Upper lobe of right lung (tissue), 1 donor: ENCODE measurements around the gene PACS2. TPM values are rescaled to one million over a fixed set of nuclear protein-coding genes. Genes with fewer than 3 reads are reported as not detected.

Source experiments
- ATAC-seq: fragments of 200-7000 bp; cut with Tn5 transposase; one replicate; pipeline ENCODE4 v1.9.1; 2020; ENCODE audit warnings: mild to moderate bottlenecking, moderate library complexity
- DNase-seq: peaks from one replicate; pipeline ENCODE4 v3.0.0-alpha.2; 2020
- H3K27ac ChIP-seq: fragments of 200-600 bp; one replicate; pipeline ENCODE4 v1.8.0; 2022
- H3K27me3 ChIP-seq: fragments of 200-600 bp; one replicate; pipeline ENCODE4 v1.8.0; 2022; ENCODE audit warnings: mild to moderate bottlenecking
- H3K36me3 ChIP-seq: fragments of 200-600 bp; one replicate; pipeline ENCODE4 v1.8.0; 2022
- H3K4me1 ChIP-seq: fragments of 200-600 bp; one replicate; pipeline ENCODE4 v1.8.0; 2022
- H3K4me3 ChIP-seq: fragments of 200-600 bp; one replicate; pipeline ENCODE4 v1.8.0; 2022; ENCODE audit warnings: mild to moderate bottlenecking
- H3K9me3 ChIP-seq: fragments of 200-600 bp; one replicate; pipeline ENCODE4 v1.8.0; 2022
- intact Hi-C: fragments of 100-400 bp; cut with DNase I; formaldehyde crosslinking; loops from one replicate; pipeline ENCODE4 v1.11.0; 2022
- long read RNA-seq: library from polyadenylated mRNA; unstranded; transcript quantifications from one replicate; pipeline ENCODE4 v2.0.0, GENCODE V29; 2021
- total RNA-seq: library from RNA; stranded (reverse); fragmentation: NEBNext Ultra II Directional; extraction: Animal tissue kit (Norgen Biotek cat#: 25700); gene quantifications from one replicate; pipeline ENCODE4 v1.2.1, GENCODE V29; 2021
- TF ChIP-seq, protein P1 (sequence below): fragments of 200-600 bp; IDR thresholded peaks from one replicate; pipeline ENCODE4 v1.8.0; 2022; ENCODE audit warnings: antibody characterized with exemption
- donor health status: DM: no; HTN: yes; CAD: no; lungs with severe emphysema.

Gene PACS2
- total RNA-seq = 86.6 TPM
- long read RNA-seq, transcript PACS2-201 (24 exons, 3,708 nt) = major isoform, 89 of 218 reads
- long read RNA-seq, transcript PACS2-212 (9 exons, 1,876 nt) = minor isoform, 5 of 218 reads
- long read RNA-seq, partial matches to known transcripts = 62 of 218 reads
- long read RNA-seq, other reads (novel, unspliced or antisense) = 61 of 218 reads

GRCh38 chr14:105314287-105315200 lies at the start of gene PACS2:
PACS2 (plus strand) TSS chr14:105314748; CDS start chr14:105314919, 171 bp downstream.
- Histone ChIP-seq H3K4me3 (peak within 1 kb of the TSS; percentile 73), H3K9me3 (no peaks in the 10 kb centered on the region), H3K27ac (peak within 1 kb of the TSS; percentile 90), H3K27me3 (no peaks in the 10 kb centered on the region), H3K4me1 (peaks cover 30% of the 10 kb centered on the region), H3K36me3 (no peaks in the 10 kb centered on the region)
- ATAC-seq (peak; percentile 91), DNase-seq (peak; percentile 87)
- intact Hi-C loops = no loop called here
- TF ChIP-seq, protein P1, sequence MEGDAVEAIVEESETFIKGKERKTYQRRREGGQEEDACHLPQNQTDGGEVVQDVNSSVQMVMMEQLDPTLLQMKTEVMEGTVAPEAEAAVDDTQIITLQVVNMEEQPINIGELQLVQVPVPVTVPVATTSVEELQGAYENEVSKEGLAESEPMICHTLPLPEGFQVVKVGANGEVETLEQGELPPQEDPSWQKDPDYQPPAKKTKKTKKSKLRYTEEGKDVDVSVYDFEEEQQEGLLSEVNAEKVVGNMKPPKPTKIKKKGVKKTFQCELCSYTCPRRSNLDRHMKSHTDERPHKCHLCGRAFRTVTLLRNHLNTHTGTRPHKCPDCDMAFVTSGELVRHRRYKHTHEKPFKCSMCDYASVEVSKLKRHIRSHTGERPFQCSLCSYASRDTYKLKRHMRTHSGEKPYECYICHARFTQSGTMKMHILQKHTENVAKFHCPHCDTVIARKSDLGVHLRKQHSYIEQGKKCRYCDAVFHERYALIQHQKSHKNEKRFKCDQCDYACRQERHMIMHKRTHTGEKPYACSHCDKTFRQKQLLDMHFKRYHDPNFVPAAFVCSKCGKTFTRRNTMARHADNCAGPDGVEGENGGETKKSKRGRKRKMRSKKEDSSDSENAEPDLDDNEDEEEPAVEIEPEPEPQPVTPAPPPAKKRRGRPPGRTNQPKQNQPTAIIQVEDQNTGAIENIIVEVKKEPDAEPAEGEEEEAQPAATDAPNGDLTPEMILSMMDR = no peak

DNA sequence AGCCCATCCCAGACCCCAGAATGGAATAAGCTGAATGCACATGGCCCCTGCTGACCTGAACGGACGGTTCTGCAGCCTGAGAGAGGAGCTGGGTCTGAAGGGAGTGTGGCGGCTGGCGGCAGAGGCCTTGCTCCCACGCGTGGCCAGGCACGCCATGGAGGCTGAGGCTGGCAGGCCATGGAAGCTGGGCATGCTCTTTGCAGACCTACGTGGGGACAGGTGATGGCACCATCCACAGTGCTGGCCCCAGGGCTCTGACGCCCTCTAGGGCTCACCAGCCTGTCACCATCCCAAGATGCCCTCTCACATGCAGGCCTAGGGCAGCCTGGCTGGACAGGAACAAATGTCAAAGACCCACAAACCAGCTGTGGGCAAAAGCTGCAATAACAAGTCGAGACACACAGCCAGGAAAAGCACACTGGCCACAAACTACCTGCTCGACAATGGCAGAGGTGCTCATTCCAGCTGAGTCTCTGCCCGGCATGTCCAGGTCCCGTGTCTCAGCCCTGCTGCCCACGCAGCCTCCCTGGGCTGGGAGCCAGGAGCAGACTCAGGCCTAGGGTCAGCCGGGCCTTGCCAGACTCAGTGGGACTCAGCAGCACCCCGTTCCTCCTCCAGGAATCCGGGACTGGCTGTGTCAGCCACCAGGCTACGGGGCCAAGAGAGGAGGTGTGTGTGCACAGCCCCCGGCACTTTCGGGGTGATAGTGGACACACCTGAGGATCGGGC lies 46.6 kb upstream of the PACS2 start:
- Histone ChIP-seq H3K27ac (no peak overlapping the region), H3K36me3 (peaks cover 8% of the 10 kb centered on the region), H3K9me3 (no peaks in the 10 kb centered on the region), H3K4me3 (no peak overlapping the region), H3K4me1 (peaks cover under 1% of the 10 kb centered on the region), H3K27me3 (no peaks in the 10 kb centered on the region)
- TF ChIP-seq, protein P1 = no peak
- intact Hi-C loops = no loop called here
- ATAC-seq (no peak), DNase-seq (no peak)

GRCh38 chr14:105268736-105269354 lies 45.7 kb upstream of the PACS2 start:
- Histone ChIP-seq H3K36me3 (peaks cover 2% of the 10 kb centered on the region), H3K4me3 (no peak overlapping the region), H3K9me3 (no peaks in the 10 kb centered on the region), H3K27me3 (no peaks in the 10 kb centered on the region), H3K27ac (no peak overlapping the region), H3K4me1 (peaks cover 3% of the 10 kb centered on the region)
- intact Hi-C loops = no loop called here
- DNase-seq (no peak), ATAC-seq (no peak)
- TF ChIP-seq, protein P1 = no peak

DNA sequence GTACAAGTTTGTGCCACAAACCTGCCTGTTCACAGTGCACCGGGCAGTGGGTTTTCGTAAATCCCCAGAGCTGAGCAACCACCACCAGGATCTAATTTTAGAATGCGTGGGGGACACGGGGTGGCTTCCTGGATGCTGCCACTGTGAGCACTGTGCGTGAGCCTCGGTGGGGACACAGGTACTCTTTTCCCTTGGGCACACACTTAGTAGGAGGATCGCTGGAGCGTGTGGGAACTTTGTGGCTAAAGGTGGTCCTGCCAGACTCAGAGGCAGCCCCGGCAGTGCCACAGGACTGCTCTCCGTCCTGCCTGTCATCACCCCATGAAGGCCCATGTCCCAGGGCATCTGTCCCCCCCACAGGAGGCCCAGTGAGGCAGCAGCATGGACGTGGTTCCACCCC lies 45.1 kb upstream of the PACS2 start:
- ATAC-seq (no peak), DNase-seq (no peak)
- intact Hi-C loops = no loop called here
- H3K27me3 ChIP-seq = no peaks in the 10 kb centered on the region
- no peak overlapping the region for H3K27ac ChIP-seq
- no peaks in the 10 kb centered on the region for H3K9me3 ChIP-seq
- no peak overlapping the region for H3K4me3 ChIP-seq
- TF ChIP-seq, protein P1 = no peak
- no peaks in the 10 kb centered on the region for H3K36me3 ChIP-seq
- peaks cover 3% of the 10 kb centered on the region for H3K4me1 ChIP-seq

GRCh38 chr14:105271224-105271890 lies 43.2 kb upstream of the PACS2 start:
- H3K4me1 ChIP-seq = peaks cover 8% of the 10 kb centered on the region
- H3K27ac ChIP-seq = no peak overlapping the region
- no peak for ATAC-seq
- intact Hi-C loops = no loop called here
- TF ChIP-seq, protein P1 = no peak
- no peaks in the 10 kb centered on the region for H3K9me3 ChIP-seq
- H3K36me3 ChIP-seq = no peaks in the 10 kb centered on the region
- no peak for DNase-seq
- H3K27me3 ChIP-seq = no peaks in the 10 kb centered on the region
- H3K4me3 ChIP-seq = no peak overlapping the region
